ENCODE measurements around the gene ALG2. TPM values are rescaled to one million over a fixed set of nuclear protein-coding genes. Genes with fewer than 3 reads are reported as not detected.

ALG2 gene
- total and polyA plus RNA-seq, 9 of the 15 experiments (the other 6 are each of a cell fraction or from before 2014, with no cell fraction given) = 4.9 to 41.9 (median 20.2) TPM

DNA sequence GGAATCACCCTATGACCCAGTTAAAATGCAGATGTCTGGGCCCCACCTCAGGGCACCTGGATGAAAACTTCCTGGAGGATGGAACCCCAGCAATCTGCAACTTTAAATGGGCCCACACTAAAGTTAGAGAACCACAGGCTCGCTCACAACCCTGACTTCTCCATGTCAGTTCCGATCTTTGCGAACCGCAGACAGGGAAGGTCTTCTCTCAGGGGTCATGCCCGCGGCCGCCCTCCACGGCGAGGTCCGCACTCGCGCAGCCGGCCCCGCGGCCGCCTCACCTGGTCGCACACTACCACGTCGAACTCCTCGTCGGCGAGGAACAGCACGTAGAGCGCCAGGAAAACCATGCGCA lies 499 bp downstream of the ALG2 start:
- H3K27ac ChIP-seq (ENCODE audit: extremely low read depth, low read depth, low read length) = peak overlapping the region; percentile 98
- ATAC-seq (no peak; the same call in 2 of the 3 replicates), DNase-seq (ENCODE audit: extremely low read depth in 1 of 4, low spot score in 3 of 4) (no peak), FAIRE-seq (no peak)
- H3K9me3 ChIP-seq (replicated peaks; ENCODE audit: control insufficient read depth, insufficient read depth, low read depth, low read length) = no peaks in the 10 kb centered on the region
- 0% methylated on average over 20 of the region's 25 CpGs for WGBS (ENCODE audit: insufficient coverage, low coverage, missing lambda C conversion rate)
- no peaks in the 10 kb centered on the region for H3K9me1 ChIP-seq (ENCODE audit: control insufficient read depth, insufficient read depth, low read length)
- intact Hi-C loops (cut with micrococcal nuclease) (no loop called here), in situ Hi-C loops (cut with MboI) (no loop called here)
- H2AFZ ChIP-seq (ENCODE audit: low read depth, low read length) = peak overlapping the region; percentile 94
- peak overlapping the region; percentile 64 for H3K4me3 ChIP-seq
- peaks cover 9 to 14% of the 10 kb centered on the region in 2 experiments; a peak in 3 of 5 replicates for H3K4me1 ChIP-seq (replicated peaks in 1 of 2; ENCODE audit: control insufficient read depth in 2 of 2, insufficient read depth in 2 of 2, low read length in 2 of 2)
- H3K79me2 ChIP-seq (ENCODE audit: control insufficient read depth, insufficient read depth, low read length) = peaks cover 89% of the 10 kb centered on the region
- BruUV-seq (replicated peaks) = no TSS peak
- H3K27me3 ChIP-seq (ENCODE audit: control insufficient read depth in 2 of 2, insufficient read depth in 2 of 2, low read length in 2 of 2) = no peaks in the 10 kb centered on the region
- POLR2A ChIA-PET = interaction anchor here (0.6 to 4.7 kb wide), 13 partner anchors 9 to 147 kb away, joined by 3 to 45 read pairs (median 4); no protein-coding TSS in a partner anchor
- peaks cover 7% of the 10 kb centered on the region for H4K20me1 ChIP-seq (replicated peaks; ENCODE audit: control insufficient read depth, insufficient read depth, low read length)
- H3K9ac ChIP-seq (ENCODE audit: insufficient read depth in 1 of 2, low read depth in 2 of 2, low read length in 2 of 2) = peak overlapping the region; percentile 85 to 98
- CTCF ChIA-PET (ENCODE audit: low intra/inter-chr PET ratio) = no interaction called here
- peaks cover 63% of the 10 kb centered on the region for H3K36me3 ChIP-seq (ENCODE audit: control insufficient read depth, insufficient read depth, low read length)
- H3K4me2 ChIP-seq (ENCODE audit: insufficient read depth, low read length) = peak overlapping the region; percentile 84
- TF ChIP-seq, protein P1, sequence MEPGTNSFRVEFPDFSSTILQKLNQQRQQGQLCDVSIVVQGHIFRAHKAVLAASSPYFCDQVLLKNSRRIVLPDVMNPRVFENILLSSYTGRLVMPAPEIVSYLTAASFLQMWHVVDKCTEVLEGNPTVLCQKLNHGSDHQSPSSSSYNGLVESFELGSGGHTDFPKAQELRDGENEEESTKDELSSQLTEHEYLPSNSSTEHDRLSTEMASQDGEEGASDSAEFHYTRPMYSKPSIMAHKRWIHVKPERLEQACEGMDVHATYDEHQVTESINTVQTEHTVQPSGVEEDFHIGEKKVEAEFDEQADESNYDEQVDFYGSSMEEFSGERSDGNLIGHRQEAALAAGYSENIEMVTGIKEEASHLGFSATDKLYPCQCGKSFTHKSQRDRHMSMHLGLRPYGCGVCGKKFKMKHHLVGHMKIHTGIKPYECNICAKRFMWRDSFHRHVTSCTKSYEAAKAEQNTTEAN (CRISPR knock-in tag; IDR thresholded peaks at IDR 0.05) = no peak
- no peak for TF ChIP-seq CTBP1 (IDR thresholded peaks at IDR 0.05; ENCODE audit: borderline replicate concordance)
- TF ChIP-seq NR2C1 (IDR thresholded peaks at IDR 0.05) = no peak
- no peak for TF ChIP-seq NR2C1 (tag; IDR thresholded peaks at IDR 0.05)
- TF ChIP-seq CBX3 (IDR thresholded peaks at IDR 0.05; ENCODE audit: borderline replicate concordance in 1 of 2, low read length in 2 of 2) = no peak
- TF ChIP-seq, protein P2, sequence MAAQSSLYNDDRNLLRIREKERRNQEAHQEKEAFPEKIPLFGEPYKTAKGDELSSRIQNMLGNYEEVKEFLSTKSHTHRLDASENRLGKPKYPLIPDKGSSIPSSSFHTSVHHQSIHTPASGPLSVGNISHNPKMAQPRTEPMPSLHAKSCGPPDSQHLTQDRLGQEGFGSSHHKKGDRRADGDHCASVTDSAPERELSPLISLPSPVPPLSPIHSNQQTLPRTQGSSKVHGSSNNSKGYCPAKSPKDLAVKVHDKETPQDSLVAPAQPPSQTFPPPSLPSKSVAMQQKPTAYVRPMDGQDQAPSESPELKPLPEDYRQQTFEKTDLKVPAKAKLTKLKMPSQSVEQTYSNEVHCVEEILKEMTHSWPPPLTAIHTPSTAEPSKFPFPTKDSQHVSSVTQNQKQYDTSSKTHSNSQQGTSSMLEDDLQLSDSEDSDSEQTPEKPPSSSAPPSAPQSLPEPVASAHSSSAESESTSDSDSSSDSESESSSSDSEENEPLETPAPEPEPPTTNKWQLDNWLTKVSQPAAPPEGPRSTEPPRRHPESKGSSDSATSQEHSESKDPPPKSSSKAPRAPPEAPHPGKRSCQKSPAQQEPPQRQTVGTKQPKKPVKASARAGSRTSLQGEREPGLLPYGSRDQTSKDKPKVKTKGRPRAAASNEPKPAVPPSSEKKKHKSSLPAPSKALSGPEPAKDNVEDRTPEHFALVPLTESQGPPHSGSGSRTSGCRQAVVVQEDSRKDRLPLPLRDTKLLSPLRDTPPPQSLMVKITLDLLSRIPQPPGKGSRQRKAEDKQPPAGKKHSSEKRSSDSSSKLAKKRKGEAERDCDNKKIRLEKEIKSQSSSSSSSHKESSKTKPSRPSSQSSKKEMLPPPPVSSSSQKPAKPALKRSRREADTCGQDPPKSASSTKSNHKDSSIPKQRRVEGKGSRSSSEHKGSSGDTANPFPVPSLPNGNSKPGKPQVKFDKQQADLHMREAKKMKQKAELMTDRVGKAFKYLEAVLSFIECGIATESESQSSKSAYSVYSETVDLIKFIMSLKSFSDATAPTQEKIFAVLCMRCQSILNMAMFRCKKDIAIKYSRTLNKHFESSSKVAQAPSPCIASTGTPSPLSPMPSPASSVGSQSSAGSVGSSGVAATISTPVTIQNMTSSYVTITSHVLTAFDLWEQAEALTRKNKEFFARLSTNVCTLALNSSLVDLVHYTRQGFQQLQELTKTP (IDR thresholded peaks at IDR 0.05; ENCODE audit: low read depth in 1 of 2, partially characterized antibody in 2 of 2) = no peak
- no peak for TF ChIP-seq ZKSCAN8 (CRISPR knock-in tag; IDR thresholded peaks at IDR 0.05)
- peak in 1 of 2 experiments; percentile 75; a peak in 1 of 4 replicates for TF ChIP-seq SIN3A (IDR thresholded peaks at IDR 0.05; ENCODE audit: borderline replicate concordance in 2 of 2, control insufficient read depth in 1 of 2, low read depth in 2 of 2, low read length in 2 of 2)
- TF ChIP-seq CREM (IDR thresholded peaks at IDR 0.05; ENCODE audit: low read depth) = peak; percentile 89
- TF ChIP-seq KAT7 (CRISPR knock-in tag; IDR thresholded peaks at IDR 0.05; ENCODE audit: borderline replicate concordance) = peak; percentile 59; the same call in 1 of the 2 replicates
- TF ChIP-seq SMAD4 (CRISPR knock-in tag; conservative IDR thresholded peaks at IDR 0.05) = no peak
- TF ChIP-seq, protein P3, sequence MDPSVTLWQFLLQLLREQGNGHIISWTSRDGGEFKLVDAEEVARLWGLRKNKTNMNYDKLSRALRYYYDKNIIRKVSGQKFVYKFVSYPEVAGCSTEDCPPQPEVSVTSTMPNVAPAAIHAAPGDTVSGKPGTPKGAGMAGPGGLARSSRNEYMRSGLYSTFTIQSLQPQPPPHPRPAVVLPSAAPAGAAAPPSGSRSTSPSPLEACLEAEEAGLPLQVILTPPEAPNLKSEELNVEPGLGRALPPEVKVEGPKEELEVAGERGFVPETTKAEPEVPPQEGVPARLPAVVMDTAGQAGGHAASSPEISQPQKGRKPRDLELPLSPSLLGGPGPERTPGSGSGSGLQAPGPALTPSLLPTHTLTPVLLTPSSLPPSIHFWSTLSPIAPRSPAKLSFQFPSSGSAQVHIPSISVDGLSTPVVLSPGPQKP (CRISPR knock-in tag; IDR thresholded peaks at IDR 0.05) = no peak
- no peak for TF ChIP-seq ZNF695 (CRISPR knock-in tag; IDR thresholded peaks at IDR 0.05)
- no peak for TF ChIP-seq MXI1 (IDR thresholded peaks at IDR 0.05; ENCODE audit: low read depth, low read length)
- TF ChIP-seq MTA3 (IDR thresholded peaks at IDR 0.05; ENCODE audit: borderline replicate concordance) = no peak
- TF ChIP-seq PHB (CRISPR knock-in tag; IDR thresholded peaks at IDR 0.05) = no peak
- TF ChIP-seq HNRNPH1 (optimal IDR thresholded peaks at IDR 0.05; ENCODE audit: low read depth, low read length) = no peak
- TF ChIP-seq ZBTB1 (CRISPR knock-in tag; IDR thresholded peaks at IDR 0.05; ENCODE audit: borderline replicate concordance, low read depth) = no peak
